HepG2 (cell line): ENCODE results near the gene RASIP1. TPM values are rescaled to one million over a fixed set of nuclear protein-coding genes. Genes with fewer than 3 reads are reported as not detected.

Source experiments
- ATF7 ChIP-seq, 2 experiments: fragments of 450-650 bp in 1 of 2; sonication (generic) in 1 of 2; formaldehyde crosslinking in 1 of 2; IDR thresholded peaks; 2 replicates each; pipeline versions ENCODE4 v1.4.0 to v1.6.1; 2016 to 2020; ENCODE audit warnings: antibody characterized with exemption in 1 of 2, mild to moderate bottlenecking in 1 of 2, missing genetic modification reagents in 1 of 2
- CERS6 ChIP-seq: sonication (generic); formaldehyde crosslinking; IDR thresholded peaks from 2 replicates; pipeline ENCODE4 v1.5.0; 2020; ENCODE audit warnings: missing genetic modification reagents
- E2F2 ChIP-seq: sonication (generic); formaldehyde crosslinking; IDR thresholded peaks from 2 replicates; pipeline ENCODE4 v1.4.0; 2020; ENCODE audit warnings: missing genetic modification reagents, borderline replicate concordance
- GATAD2A ChIP-seq: IDR thresholded peaks from 2 replicates; pipeline ENCODE4 v1.6.1; 2016
- HBP1 ChIP-seq: IDR thresholded peaks from 2 replicates; pipeline ENCODE4 v1.6.1; 2016; ENCODE audit warnings: low read depth, control low read depth
- IKZF1 ChIP-seq: fragments of 450-650 bp; IDR thresholded peaks from 2 replicates; pipeline ENCODE4 v1.7.1; 2016
- IRF2 ChIP-seq: IDR thresholded peaks from 2 replicates; pipeline ENCODE4 v1.6.1; 2018; ENCODE audit warnings: missing genetic modification reagents, missing compliant biosample characterization
- KDM1A ChIP-seq: IDR thresholded peaks from 2 replicates; pipeline ENCODE4 v1.6.1; 2016; ENCODE audit warnings: missing compliant biosample characterization
- KDM5A ChIP-seq: fragments of 200-600 bp; sonication (generic); IDR thresholded peaks from 2 replicates; pipeline ENCODE4 v1.7.0; 2018; ENCODE audit warnings: antibody characterized with exemption, mild to moderate bottlenecking, low read length, borderline replicate concordance
- MED8 ChIP-seq: sonication (generic); formaldehyde crosslinking; IDR thresholded peaks from 2 replicates; pipeline ENCODE4 v1.8.1; 2023; ENCODE audit warnings: mild to moderate bottlenecking, missing genetic modification reagents; ENCODE audit not compliant: insufficient replicate concordance
- NCOA1 ChIP-seq: sonication (generic); formaldehyde crosslinking; IDR thresholded peaks from 2 replicates; pipeline ENCODE4 v1.9.0; 2021; ENCODE audit warnings: missing genetic modification reagents
- PAX8 ChIP-seq: sonication (generic); formaldehyde crosslinking; IDR thresholded peaks from 2 replicates; pipeline ENCODE4 v1.8.0; 2022; ENCODE audit warnings: mild to moderate bottlenecking, missing genetic modification reagents, borderline replicate concordance
- POGK ChIP-seq: sonication (generic); formaldehyde crosslinking; conservative IDR thresholded peaks from 2 replicates; pipeline ENCODE4 v1.8.0; 2022; ENCODE audit warnings: mild to moderate bottlenecking, moderate library complexity, missing genetic modification reagents
- SALL2 ChIP-seq: sonication (generic); formaldehyde crosslinking; IDR thresholded peaks from 2 replicates; pipeline ENCODE4 v1.8.1; 2023; ENCODE audit warnings: mild to moderate bottlenecking, missing genetic modification reagents, inconsistent platforms
- TFDP1 ChIP-seq: IDR thresholded peaks from 2 replicates; pipeline ENCODE4 v1.6.1; 2016; ENCODE audit warnings: missing compliant biosample characterization, missing genetic modification reagents, borderline replicate concordance
- ZNF574 ChIP-seq: sonication (generic); formaldehyde crosslinking; IDR thresholded peaks from 2 replicates; pipeline ENCODE4 v1.4.0; 2020; ENCODE audit warnings: missing genetic modification reagents
- ZNF577 ChIP-seq: sonication (generic); formaldehyde crosslinking; IDR thresholded peaks from 2 replicates; pipeline ENCODE4 v1.4.0; 2020; ENCODE audit warnings: mild to moderate bottlenecking, low read depth, missing genetic modification reagents, borderline replicate concordance
- ZNF615 ChIP-seq: sonication (generic); formaldehyde crosslinking; IDR thresholded peaks from 2 replicates; pipeline ENCODE4 v1.5.0; 2020; ENCODE audit warnings: mild to moderate bottlenecking, missing genetic modification reagents, borderline replicate concordance
- ZNF619 ChIP-seq: sonication (generic); formaldehyde crosslinking; IDR thresholded peaks from 2 replicates; pipeline ENCODE4 v1.4.0; 2020; ENCODE audit warnings: mild to moderate bottlenecking, missing genetic modification reagents
- polyA plus RNA-seq, 8 experiments: library from polyadenylated mRNA; depleted of rRNA in 3 of 8; stranded (reverse) in 7 of 8; unstranded in 1 of 8; fragments of >200 nt; fragmentation: Illumina TruSeq in 4 of 8; extraction: Trizol in 4 of 8; gene quantifications; 2 replicates each; pipeline versions ENCODE4 v1.2.1 to v1.2.3, GENCODE V29; 2011 to 2016; ENCODE audit warnings: low read depth in 4 of 8, missing spikeins in 1 of 8, mixed read lengths in 1 of 8; ENCODE audit not compliant: insufficient read depth in 1 of 8
- total RNA-seq, 5 experiments: library from RNA; depleted of rRNA; stranded (reverse); fragments of >200 nt; fragmentation: Illumina TruSeq; extraction: Trizol; gene quantifications; 2 replicates each; pipeline ENCODE4 v1.2.3, GENCODE V29; 2016; ENCODE audit warnings: low read depth in 1 of 5

The RASIP1 gene
- total and polyA plus RNA-seq, 2 of the 13 experiments (the other 11 are each of a cell fraction or from before 2014, with no cell fraction given) = 0.44 to 0.58 TPM

GRCh38 chr19:48746738-48747575 is 6.5 kb upstream of the RASIP1 start, which contains the start of gene IZUMO1 (continued):
- TF ChIP-seq HBP1 (CRISPR knock-in tag) (no peak), GATAD2A (CRISPR knock-in tag) (peak; percentile 17; the same call in 1 of the 2 replicates), CERS6 (no peak), ZNF619 (no peak), POGK (CRISPR knock-in tag) (no peak), SALL2 (no peak), IKZF1 (no peak), IRF2 (CRISPR knock-in tag) (peak; percentile 40; the same call in 1 of the 2 replicates), KDM1A (CRISPR knock-in tag) (no peak), ATF7 (IDR thresholded peaks at IDR 0.05) (peak; percentile 79), ATF7 (CRISPR knock-in tag; IDR thresholded peaks at IDR 0.05) (no peak), KDM5A (no peak), E2F2 (no peak), MED8 (CRISPR knock-in tag) (no peak), ZNF577 (CRISPR knock-in tag) (no peak), PAX8 (CRISPR knock-in tag) (no peak), ZNF615 (no peak), ZNF574 (CRISPR knock-in tag) (0 out of 2 replicates have a peak, but pooled peaks have one; percentile 31), NCOA1 (CRISPR knock-in tag) (no peak), TFDP1 (no peak)
